H1 (cell line): ENCODE results near the gene PHOX2A.

Source experiments
- CEBPB ChIP-seq: IDR thresholded peaks from 2 replicates; pipeline ENCODE4 v1.6.1; 2012; ENCODE audit warnings: low read depth, low read length
- EP300 ChIP-seq, 2 experiments: IDR thresholded peaks; 1 replicate in 1 of 2; 2 replicates in 1 of 2; pipeline ENCODE4 v1.6.1; 2011 to 2012; ENCODE audit warnings: low read depth in 2 of 2, low read length in 2 of 2, mild to moderate bottlenecking in 2 of 2, borderline replicate concordance in 1 of 2, inconsistent platforms in 1 of 2, moderate library complexity in 1 of 2
- EZH2 ChIP-seq: fragments of 200-600 bp; sonication (generic); IDR thresholded peaks from 2 replicates; pipeline ENCODE4 v1.7.1; 2012; ENCODE audit warnings: low read depth, mild to moderate bottlenecking, moderate library complexity, low read length, inconsistent platforms; ENCODE audit not compliant: severe bottlenecking
- KDM1A ChIP-seq: fragments of 200-600, 300-600 bp; sonication (generic); IDR thresholded peaks from 2 replicates; pipeline ENCODE4 v1.7.1; 2016; ENCODE audit warnings: mild to moderate bottlenecking, low read length, borderline replicate concordance
- TEAD4 ChIP-seq: IDR thresholded peaks from 2 replicates; pipeline ENCODE4 v1.6.1; 2012; ENCODE audit warnings: low read depth, low read length, inconsistent platforms, mixed read lengths
- YY1 ChIP-seq: IDR thresholded peaks from 2 replicates; pipeline ENCODE4 v1.6.1; 2011; ENCODE audit warnings: low read depth, mild to moderate bottlenecking, low read length
- ZNF274 ChIP-seq: IDR thresholded peaks from 2 replicates; pipeline ENCODE4 v1.7.0; 2012; ENCODE audit warnings: low read length, borderline replicate concordance; ENCODE audit errors: extremely low read depth
- TF ChIP-seq, protein P1 (sequence below), 3 experiments: IDR thresholded peaks; 1 replicate in 2 of 3; 2 replicates in 1 of 3; pipeline versions ENCODE4 v1.5.1 to v1.6.1; 2011; ENCODE audit warnings: low read length in 3 of 3, mild to moderate bottlenecking in 3 of 3, inconsistent platforms in 2 of 3, low read depth in 1 of 3, moderate library complexity in 1 of 3; ENCODE audit not compliant: insufficient read depth in 1 of 3; ENCODE audit errors: control extremely low read depth in 1 of 3
- TF ChIP-seq, protein P2 (sequence below): IDR thresholded peaks from 2 replicates; pipeline ENCODE4 v1.6.1; 2012; ENCODE audit warnings: inconsistent platforms
- TF ChIP-seq, protein P3 (sequence below): IDR thresholded peaks from 2 replicates; pipeline ENCODE4 v1.6.1; 2012; ENCODE audit warnings: inconsistent platforms

- TF ChIP-seq, protein P1, sequence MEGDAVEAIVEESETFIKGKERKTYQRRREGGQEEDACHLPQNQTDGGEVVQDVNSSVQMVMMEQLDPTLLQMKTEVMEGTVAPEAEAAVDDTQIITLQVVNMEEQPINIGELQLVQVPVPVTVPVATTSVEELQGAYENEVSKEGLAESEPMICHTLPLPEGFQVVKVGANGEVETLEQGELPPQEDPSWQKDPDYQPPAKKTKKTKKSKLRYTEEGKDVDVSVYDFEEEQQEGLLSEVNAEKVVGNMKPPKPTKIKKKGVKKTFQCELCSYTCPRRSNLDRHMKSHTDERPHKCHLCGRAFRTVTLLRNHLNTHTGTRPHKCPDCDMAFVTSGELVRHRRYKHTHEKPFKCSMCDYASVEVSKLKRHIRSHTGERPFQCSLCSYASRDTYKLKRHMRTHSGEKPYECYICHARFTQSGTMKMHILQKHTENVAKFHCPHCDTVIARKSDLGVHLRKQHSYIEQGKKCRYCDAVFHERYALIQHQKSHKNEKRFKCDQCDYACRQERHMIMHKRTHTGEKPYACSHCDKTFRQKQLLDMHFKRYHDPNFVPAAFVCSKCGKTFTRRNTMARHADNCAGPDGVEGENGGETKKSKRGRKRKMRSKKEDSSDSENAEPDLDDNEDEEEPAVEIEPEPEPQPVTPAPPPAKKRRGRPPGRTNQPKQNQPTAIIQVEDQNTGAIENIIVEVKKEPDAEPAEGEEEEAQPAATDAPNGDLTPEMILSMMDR (IDR thresholded peaks at IDR 0.05; ENCODE audit: control extremely low read depth in 1 of 3, insufficient read depth in 1 of 3, low read depth in 1 of 3, low read length in 3 of 3), result no peak
- no peak for TF ChIP-seq ZNF274
- TF ChIP-seq YY1, result no peak
- no peak for TF ChIP-seq KDM1A
- no peak for TF ChIP-seq EP300 (IDR thresholded peaks at IDR 0.05; ENCODE audit: borderline replicate concordance in 1 of 2, low read depth in 2 of 2, low read length in 2 of 2)
- no peak for TF ChIP-seq CEBPB
- no peak for TF ChIP-seq EZH2
- no peak for TF ChIP-seq TEAD4
- TF ChIP-seq, protein P2, sequence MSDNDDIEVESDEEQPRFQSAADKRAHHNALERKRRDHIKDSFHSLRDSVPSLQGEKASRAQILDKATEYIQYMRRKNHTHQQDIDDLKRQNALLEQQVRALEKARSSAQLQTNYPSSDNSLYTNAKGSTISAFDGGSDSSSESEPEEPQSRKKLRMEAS, result no peak
- TF ChIP-seq, protein P3, sequence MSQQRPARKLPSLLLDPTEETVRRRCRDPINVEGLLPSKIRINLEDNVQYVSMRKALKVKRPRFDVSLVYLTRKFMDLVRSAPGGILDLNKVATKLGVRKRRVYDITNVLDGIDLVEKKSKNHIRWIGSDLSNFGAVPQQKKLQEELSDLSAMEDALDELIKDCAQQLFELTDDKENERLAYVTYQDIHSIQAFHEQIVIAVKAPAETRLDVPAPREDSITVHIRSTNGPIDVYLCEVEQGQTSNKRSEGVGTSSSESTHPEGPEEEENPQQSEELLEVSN, result no peak
Observed at GRCh38 chr11:72280037-72280436, 36.1 kb upstream of the PHOX2A start.
